Hippocampal formation (tissue), 2 donors: ENCODE data around the gene GOLGA3.
A peak's percentile ranks its signal among the peaks of the same experiment; 100 is the strongest.
"Not testable (repeated sequence)": the region's sequence is repeated elsewhere in the genome, so short reads cannot be mapped to it uniquely, and the experiment has no call there.

Source experiments
- DNase-seq, 2 donors: peaks; one replicate each; lab custom pipeline; 2025; lab: John Stamatoyannopoulos, UW

Gene GOLGA3

DNA sequence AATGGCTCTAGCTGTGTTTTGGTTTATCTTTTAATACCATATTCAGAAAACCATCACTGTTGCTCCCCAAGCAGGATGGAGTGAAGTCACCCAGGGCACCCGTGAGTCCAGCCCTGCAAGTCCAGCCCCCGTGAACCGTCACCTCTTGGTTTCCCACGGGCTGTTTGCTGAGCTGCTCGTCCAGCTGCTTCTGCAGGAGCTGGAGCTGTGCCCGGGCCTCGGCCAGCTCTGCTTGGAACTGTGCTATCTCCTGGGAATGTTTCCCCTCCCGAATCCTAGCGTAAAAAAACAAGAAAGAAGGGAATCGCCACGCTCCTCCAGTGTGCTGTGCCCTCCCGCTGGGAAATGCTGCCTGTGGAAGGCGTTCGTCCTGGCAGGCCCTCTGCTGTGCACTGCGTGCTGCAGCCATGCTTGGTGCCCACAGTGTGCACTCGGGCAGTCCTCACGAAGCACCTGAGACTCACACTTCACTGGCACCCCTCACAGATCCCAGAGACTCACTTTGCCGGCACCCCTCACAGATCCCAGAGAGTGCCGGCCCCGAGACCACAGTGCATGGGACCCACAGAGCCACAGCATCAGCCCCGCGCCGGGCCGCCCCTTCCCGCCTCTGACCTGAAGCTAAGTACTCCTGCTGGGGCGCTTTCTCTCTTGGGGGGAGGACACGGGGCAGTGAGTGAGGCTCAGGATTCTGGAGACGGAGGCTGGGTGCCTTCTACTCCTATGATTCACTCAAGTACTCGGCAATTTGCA is 51.7 kb downstream of the GOLGA3 start:
- DNase-seq = peak in 1 of 2 donors; percentile 15

GRCh38 chr12:132776230-132776625 is 52.4 kb downstream of the GOLGA3 start:
- not testable (repeated sequence) for DNase-seq

DNA sequence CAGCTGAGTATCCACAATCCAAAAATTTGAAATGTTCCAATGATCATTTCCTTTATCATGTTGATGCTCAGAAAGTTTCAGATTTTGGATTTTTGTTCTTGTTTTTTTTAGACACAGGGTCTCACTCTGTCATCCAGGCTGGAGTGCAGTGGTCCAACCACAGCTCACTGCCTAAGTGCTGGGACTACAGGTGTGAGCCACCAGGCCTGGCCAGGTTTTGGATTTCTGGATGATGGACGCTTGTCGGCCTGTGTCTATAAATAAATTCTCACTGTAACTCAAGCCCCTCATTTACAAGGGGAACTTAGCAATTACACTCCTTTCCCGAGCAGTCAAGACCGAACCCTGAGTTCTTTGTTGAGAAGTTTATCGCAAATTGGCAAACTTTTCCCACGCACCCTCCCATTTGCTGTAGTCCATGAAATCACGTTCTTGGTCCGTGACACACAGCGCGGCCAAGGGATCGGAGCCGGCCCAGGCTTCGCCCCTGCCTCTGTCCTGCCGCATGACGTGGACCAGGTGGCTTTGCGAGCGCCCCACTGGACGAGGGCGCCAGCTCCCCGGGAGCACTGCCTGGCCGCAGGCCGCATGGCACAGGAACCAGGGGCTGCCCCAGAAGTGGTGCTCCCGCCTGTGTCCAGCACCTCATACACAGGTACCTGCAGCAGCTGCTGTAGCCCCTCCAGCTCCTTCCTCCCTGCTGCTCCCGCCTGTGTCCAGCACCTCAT is 53.0 kb downstream of the GOLGA3 start:
- no peak for DNase-seq

DNA sequence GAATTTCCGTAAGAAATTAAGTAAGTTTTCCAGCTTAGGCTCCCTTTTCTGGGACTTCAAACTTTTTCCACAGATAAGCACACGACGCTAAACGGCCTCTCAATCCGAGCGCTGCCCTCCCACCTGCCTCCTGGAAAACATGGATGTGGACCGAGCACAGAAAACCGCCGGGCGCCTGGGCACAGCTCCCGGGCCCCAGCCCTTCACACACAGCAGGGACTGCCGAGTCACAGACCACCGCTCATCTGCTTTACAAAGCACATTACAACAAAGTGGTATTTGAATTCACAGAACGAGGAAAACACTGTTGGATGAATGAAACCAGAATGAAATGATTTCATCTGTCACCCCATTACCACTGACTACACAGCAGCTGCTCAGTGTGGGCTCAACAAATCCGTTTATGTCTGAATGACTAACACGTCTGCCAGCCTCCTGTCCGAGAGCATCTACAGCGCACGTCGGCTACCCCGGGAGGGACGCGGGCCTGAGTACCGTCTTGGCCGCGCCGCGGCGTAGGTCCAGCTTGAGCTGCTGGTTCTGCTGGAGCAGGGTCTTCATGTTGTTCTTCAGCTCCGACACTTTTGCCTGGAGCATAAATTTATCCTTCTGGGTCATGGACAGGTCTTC is 53.9 kb downstream of the GOLGA3 start:
- DNase-seq = no peak

DNA sequence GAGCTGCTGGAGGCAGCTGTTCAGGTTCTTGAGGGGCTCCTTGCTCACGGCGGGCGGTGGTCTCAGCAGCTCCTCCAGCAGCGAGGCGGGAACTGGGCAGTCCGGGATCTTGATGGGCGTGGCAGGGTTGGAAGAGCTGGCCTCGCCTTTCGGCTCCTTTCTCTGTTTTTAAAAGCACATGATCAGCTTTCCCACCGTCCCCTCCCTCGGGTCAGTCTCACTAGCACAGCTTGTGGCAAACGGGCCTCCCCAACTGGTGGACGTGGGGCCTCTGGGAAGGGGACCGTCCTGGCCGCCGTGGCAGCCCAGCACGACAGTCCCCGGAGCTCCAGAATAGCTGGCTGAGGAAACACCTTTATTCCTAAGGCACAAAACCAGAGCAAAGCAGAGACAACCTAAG is 54.5 kb downstream of the GOLGA3 start:
- DNase-seq = no peak

DNA sequence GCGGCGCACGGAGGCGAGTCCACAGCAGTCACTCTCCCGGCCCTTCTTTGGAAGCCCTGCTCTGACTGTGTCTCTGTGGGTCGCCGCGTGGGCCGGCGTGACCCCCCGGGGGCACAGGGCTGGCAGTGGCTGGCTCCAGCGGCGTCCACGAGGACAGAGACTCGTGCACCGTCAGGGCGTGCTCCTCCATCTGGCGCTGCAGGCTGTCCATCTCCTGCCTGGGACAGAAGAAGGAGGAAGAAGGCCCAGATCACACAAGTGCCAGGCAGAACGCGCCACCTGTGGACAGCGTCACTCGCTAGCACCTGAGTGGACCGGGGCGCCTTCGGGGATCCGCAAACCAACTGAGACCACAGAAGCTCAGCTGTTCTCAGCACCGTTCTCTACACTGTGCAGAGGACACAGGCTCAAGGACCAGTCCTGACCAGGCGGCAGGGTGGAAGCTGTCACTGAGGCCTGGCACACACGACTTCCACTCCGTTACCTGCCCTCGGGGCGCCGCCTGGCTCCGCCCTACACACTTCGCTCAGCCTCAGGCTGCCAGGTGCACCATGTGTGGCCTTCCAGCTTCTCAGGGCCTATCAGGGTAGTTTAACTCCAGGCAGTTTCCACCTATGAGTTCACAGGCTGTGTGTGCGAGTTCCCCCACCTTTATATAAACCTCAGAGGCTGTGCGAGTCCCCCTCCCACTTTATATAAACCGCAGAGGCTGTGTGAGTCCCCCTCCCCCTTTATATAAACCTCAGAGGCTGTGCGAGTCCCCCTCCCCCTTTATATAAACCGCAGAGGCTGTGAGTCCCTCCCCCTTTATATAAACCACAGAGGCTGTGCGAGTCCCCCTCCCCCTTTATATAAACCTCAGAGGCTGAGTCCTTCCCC is 55.4 kb downstream of the GOLGA3 start:
- no peak for DNase-seq

GRCh38 chr12:132772606-132773005 is 56.1 kb downstream of the GOLGA3 start:
- DNase-seq = no peak

- no peak for DNase-seq
These were observed 57.4 kb downstream of the GOLGA3 start for GRCh38 chr12:132771126-132771838.

DNA sequence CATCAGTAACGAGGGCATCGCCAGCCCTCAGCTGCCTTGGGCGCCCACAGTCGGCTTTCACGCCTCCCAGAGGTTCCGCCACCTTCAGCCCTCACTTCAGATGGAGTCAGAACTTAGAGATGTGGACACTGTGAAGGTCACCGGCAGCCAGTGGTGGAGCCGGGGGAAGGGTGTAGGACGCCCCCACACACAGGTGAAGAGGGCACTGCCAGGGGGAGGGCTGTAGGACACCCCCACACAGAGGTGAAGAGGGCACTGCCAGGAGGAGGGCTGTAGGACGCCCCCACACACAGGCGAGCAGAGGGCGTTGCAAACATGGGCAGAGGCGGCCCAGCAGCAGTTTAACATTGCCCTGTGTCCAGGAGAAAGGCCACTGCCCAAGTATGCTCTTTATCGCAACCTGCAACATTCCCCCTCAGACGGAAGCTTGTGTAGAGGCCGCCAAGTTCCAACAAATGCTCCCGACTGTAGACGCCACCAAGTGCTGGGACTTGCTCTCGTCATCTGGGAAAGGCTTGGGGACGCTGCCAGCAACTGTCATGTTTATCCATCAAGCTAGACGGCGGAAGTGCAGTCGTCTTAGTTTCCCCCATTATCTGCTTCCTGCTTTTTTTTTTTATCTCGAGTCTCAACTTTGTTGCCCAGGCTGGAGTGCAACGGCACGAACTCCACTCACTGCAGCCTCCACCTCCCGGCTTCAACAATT is 62.1 kb downstream of the GOLGA3 start:
- peak in 1 of 2 donors; percentile 24 for DNase-seq

DNA sequence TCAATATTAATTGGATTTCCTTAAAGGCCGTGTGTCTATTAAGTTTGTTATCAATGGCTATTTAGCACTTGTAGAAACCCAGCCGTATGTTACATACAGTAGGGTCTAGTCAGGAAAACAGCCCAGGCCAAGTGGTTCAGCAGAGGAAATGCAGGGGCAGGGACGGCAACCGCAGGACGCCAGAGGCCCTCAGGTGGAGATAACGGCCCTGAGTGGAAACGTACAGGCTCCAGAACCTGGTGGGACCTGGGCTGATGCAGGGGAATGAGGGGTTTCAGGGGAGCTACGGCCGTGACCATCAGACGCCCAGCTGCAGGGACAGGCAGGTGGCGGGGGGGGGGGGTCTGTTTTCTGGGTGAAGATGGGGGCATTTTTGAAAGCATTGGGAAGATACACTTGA is 63.3 kb downstream of the GOLGA3 start:
- no peak for DNase-seq

DNA sequence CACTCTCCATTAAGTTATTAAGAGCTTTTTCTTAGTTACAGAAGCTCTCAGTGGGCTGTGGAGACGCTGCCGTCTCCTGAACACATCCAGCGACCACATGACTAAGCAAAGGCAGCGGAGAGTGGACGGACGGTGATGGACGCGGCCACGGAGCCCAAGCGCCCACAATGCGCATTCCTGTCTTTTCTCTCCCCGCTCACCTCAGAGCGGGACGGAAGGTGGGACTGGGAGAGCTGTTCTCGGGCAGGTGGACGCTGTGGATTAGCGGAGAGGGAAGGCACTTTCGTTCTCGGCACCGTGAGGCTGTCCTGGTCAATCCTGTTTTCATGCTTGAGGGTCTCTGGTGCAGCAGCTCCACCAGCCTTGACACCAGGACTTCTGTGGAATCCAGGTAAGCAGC is 64.4 kb downstream of the GOLGA3 start:
- DNase-seq = no peak

DNA sequence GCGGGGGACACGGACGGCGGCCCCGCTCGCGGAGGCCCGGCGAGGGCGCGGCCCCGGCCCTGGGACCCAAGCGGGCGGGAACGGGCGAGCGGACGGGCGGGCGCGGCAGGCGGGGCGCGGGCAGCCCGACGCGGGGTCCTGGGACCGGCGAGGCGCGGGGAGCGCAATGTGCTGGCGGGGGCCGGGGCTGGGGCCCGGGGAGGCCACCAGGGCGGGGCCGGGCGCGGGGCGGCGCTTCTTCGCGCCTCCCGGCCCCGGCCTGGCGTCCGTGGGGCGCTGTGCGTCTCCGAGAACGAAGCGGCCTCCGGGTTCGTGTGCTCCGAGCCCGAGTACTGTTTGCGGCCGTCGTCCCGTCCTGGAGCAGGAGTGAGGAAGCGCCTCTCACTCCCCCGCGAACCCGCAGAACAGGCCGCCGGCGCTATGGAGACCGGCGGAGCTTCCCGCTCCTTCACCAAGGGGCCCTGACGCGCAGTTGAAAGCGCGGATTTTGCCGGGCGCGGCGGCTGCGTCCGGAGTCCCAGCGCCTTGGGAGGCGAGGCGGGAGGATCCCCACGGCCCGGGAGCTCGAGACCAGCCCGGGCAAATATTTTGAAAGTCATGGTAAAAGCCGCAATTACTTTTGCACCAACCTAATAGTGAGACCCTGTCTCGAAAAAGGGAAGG is 66.6 kb downstream of the GOLGA3 start:
- peak; percentile 71 to 74 for DNase-seq

- no peak for DNase-seq
These were observed 67.4 kb downstream of the GOLGA3 start, which contains the start of gene ANKLE2 for GRCh38 chr12:132761032-132761920. Gene ANKLE2, minus strand, starts transcription at chr12:132761832. Its CDS starts 34 bp downstream, at chr12:132761798.

GRCh38 chr12:132759359-132759758 is 69.3 kb downstream of the GOLGA3 start:
- no peak for DNase-seq

- not testable (repeated sequence) for DNase-seq
These were observed 69.8 kb downstream of the GOLGA3 start for GRCh38 chr12:132758825-132759224.

DNA sequence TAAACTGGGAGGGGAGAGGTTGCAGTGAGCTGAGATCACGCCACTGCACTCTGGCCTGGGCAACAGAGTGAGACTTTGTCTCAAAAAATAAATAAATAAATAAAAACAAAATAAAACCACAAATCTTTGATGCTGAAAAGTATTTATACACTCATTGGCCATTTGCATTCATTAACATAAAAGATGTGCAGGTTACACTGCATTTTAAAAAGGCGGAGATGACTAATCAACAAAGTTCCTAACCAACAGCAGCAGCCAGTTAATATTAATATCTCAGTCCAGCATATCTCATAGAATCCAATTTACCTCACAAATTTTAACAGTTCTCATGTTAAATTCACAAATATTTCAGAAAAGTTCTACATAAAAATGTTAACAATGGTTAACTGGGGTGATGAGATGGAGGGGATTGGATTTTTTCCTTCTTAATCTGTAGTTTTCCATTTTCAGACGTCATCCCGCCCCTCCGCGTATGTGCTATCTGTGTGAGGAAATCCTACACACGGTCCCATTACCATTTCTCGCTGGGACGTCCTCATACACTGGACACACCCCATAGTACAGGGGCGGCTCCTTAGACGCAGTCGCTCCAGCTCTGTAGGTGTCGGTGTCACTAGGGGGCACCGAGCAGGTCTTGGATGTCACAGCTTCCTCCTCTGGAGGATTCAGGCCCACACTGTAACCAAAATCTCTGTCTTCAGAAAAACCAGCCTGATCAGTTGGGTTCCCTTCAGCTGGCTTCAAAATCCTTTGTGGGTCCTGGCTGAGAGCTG is 74.3 kb downstream of the GOLGA3 start:
- no peak for DNase-seq

DNA sequence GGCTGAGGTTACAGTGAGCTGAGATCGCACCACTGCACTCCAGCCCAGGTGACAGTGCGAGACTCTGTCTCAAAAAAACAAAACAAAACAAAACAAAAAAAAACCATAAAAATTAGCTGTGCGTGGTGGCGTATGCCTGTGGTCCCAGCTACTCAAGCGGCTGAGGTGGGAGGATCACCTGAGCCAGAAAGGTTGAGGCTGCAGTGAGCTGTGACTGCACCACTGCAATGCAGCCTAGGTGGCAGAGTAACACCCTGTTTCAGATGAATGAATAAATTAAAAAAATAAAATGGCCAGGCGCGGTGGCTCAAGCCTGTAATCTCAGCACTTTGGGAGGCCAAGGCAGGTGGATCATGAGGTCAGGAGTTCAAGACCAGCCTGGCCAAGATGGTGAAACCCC is 75.0 kb downstream of the GOLGA3 start:
- DNase-seq = not testable (repeated sequence)

DNA sequence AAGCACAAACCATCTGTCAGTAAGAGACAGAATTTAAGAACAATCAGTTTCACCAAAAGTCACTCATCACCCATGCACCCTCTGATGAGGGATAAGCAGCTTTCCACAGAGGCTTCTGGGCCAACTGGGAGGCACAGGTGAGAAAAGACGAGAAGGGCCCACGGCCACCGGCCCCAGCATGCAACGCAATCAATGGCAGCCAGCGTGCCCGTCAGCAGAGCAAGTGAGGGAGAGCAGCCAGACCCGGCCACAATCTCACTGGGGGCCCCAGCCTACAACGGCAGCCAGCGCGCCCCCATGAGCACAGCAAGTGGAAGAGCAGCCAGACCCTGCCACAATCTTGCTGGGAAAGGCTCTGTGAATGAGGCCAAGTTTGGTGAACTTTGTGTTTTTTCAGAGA is 80.3 kb downstream of the GOLGA3 start:
- DNase-seq = no peak
